ENCODE results near the gene DUSP2. TPM values are rescaled to one million over a fixed set of nuclear protein-coding genes. Genes with fewer than 3 reads are reported as not detected.
A peak's percentile ranks its signal among the peaks of the same experiment; 100 is the strongest.

DUSP2 gene
- total and polyA plus RNA-seq, 11 donors = 0.56 to 23.1 (median 2.7) TPM

- TF ChIP-seq, protein P1, sequence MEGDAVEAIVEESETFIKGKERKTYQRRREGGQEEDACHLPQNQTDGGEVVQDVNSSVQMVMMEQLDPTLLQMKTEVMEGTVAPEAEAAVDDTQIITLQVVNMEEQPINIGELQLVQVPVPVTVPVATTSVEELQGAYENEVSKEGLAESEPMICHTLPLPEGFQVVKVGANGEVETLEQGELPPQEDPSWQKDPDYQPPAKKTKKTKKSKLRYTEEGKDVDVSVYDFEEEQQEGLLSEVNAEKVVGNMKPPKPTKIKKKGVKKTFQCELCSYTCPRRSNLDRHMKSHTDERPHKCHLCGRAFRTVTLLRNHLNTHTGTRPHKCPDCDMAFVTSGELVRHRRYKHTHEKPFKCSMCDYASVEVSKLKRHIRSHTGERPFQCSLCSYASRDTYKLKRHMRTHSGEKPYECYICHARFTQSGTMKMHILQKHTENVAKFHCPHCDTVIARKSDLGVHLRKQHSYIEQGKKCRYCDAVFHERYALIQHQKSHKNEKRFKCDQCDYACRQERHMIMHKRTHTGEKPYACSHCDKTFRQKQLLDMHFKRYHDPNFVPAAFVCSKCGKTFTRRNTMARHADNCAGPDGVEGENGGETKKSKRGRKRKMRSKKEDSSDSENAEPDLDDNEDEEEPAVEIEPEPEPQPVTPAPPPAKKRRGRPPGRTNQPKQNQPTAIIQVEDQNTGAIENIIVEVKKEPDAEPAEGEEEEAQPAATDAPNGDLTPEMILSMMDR (IDR thresholded peaks at IDR 0.05) = no peak
- TF ChIP-seq POLR2A (IDR thresholded peaks at IDR 0.05) = no peak
- Histone ChIP-seq H3K4me3 (peak overlapping the region in 8 of 12 donors; percentile 47 to 69 (median 60)), H3K4me1 (peaks cover 0 to 60% (median 27%) of the 10 kb centered on the region in 12 donors), H3K27ac (peak overlapping the region; percentile 4 to 90 (median 50)), H3K27me3 (peaks cover 0 to 7% (median 0%) of the 10 kb centered on the region in 9 donors), H3K36me3 (peaks cover 0 to 9% (median 0%) of the 10 kb centered on the region in 9 donors), H3K9me3 (no peaks in the 10 kb centered on the region)
- intact Hi-C loops (cut with DNase I) = loop anchor here in 3 of 10 donors (5.0 to 10.0 kb wide), 4 partner anchors 62 to 369 kb away; partner anchors contain the start of genes CIAO1 (in 2 of the 3), TMEM127 (in 2 of the 3) and STARD7 (in 1 of the 3)
- 50 to 56% (median 51%) methylated on average over 3 of the region's 3 CpGs for WGBS, 4 donors
- no peak for DNase-seq
- no peak for ATAC-seq
Observed at GRCh38 chr2:96145848-96146152, 560 bp upstream of the DUSP2 start.

GRCh38 chr2:96144481-96145035 lies 682 bp downstream of the DUSP2 start:
- TF ChIP-seq, protein P1 (IDR thresholded peaks at IDR 0.05) = no peak
- TF ChIP-seq POLR2A (IDR thresholded peaks at IDR 0.05) = no peak
- H3K27me3 ChIP-seq = peaks cover 0 to 7% (median 0%) of the 10 kb centered on the region in 9 donors
- H3K4me1 ChIP-seq = peaks cover 0 to 60% (median 27%) of the 10 kb centered on the region in 12 donors
- DNase-seq (no peak), ATAC-seq (no peak)
- peak overlapping the region in 5 of 12 donors; percentile 40 to 90 (median 64) for H3K27ac ChIP-seq
- WGBS, 4 donors = 12 to 20% (median 14%) methylated on average over 19 to 35 of the region's 35 CpGs
- H3K9me3 ChIP-seq = no peaks in the 10 kb centered on the region
- peak overlapping the region; percentile 29 to 69 (median 56) for H3K4me3 ChIP-seq
- H3K36me3 ChIP-seq = peaks cover 0 to 9% (median 0%) of the 10 kb centered on the region in 9 donors
- intact Hi-C loops (cut with DNase I) = loop anchor here in 4 of 10 donors (5.0 to 10.0 kb wide), 5 partner anchors 63 to 370 kb away; partner anchors contain the start of genes CIAO1 (in 3 of the 4), TMEM127 (in 3 of the 4), NEURL3 (in 1 of the 4) and STARD7 (in 1 of the 4)

GRCh38 chr2:96143848-96144480 lies 1.3 kb downstream of the DUSP2 start:
- ATAC-seq (no peak), DNase-seq (peak in 3 of 5 donors; percentile 21 to 65 (median 29))
- Histone ChIP-seq H3K36me3 (peaks cover 0 to 9% (median 0%) of the 10 kb centered on the region in 9 donors), H3K9me3 (no peaks in the 10 kb centered on the region), H3K27ac (peak overlapping the region in 1 of 12 donors; percentile 90), H3K4me1 (peaks cover 0 to 59% (median 27%) of the 10 kb centered on the region in 12 donors), H3K27me3 (peaks cover 0 to 7% (median 0%) of the 10 kb centered on the region in 9 donors), H3K4me3 (peak overlapping the region in 9 of 12 donors; percentile 47 to 69 (median 58))
- TF ChIP-seq, protein P1 (IDR thresholded peaks at IDR 0.05) = no peak
- TF ChIP-seq POLR2A (IDR thresholded peaks at IDR 0.05) = no peak
- 86 to 94% (median 91%) methylated on average over 7 to 23 of the region's 23 CpGs for WGBS, 4 donors
- intact Hi-C loops (cut with DNase I) = loop anchor here in 2 of 10 donors (5.0 to 10.0 kb wide), 4 partner anchors 121 to 371 kb away; partner anchors contain the start of genes CIAO1 (in 2 of the 2), TMEM127 (in 2 of the 2) and NEURL3 (in 1 of the 2)

All from heart left ventricle (tissue), 16 donors.